ENCODE measurements around the gene CDH4.

DNA sequence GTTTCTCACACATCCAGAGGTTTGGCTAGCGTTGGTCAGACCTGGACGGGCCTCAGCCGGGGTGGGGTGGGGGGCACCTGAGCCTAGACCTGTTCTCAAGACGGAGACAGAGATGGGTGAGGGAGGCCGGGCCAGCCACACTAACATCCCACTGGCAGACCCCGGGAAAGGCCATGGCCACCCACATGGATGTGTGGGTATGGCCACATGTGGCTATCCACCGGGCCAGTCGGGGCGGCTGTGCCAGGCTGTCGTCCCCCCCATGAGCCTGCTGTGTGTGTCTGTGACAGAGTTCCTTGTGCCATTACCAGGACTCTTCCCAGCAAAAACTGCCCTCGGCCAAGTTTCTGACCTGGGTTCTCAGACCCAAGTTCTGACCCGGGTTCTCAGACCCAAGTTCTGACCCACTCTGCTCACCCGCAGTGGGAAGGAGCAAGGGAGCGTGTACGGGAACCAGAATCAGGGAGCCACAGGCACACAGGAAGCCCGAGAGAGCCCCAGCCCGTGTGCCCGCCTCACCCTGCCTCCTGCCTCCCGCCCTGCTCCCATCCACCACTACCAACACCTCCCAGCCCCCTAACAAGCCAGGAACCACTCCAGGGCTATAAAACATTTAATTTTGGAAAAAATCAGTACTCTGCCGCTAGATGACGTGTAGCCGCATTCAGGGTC lies 558.1 kb downstream of the CDH4 start:
- TF ChIP-seq EP300 (IDR thresholded peaks at IDR 0.05; ENCODE audit: low read depth) (no peak), CTCF (IDR thresholded peaks at IDR 0.05) (no peak), POLR2A (IDR thresholded peaks at IDR 0.05) (no peak)
